IMR-90 (cell line): ENCODE measurements around the gene YJU2. TPM values are rescaled to one million over a fixed set of nuclear protein-coding genes. Genes with fewer than 3 reads are reported as not detected.

Experiments
- ATAC-seq: fragments of 200-7000 bp; cut with Tn5 transposase; 2 replicates; pipeline ENCODE4 v1.9.1; 2020; ENCODE audit warnings: low read depth, mild to moderate bottlenecking, moderate library complexity
- BruUV-seq: library from RNA; stranded (reverse); fragments of 400-500 nt; replicated peaks from 2 replicates; lab custom pipeline; 2021; lab: Mats Ljungman, UMichigan
- CTCF ChIA-PET: fragments of 300-600 bp; formaldehyde crosslinking; extraction: SDS; loops from one replicate; lab custom pipeline; 2021; ENCODE audit warnings: antibody characterized with exemption; lab: Yijun Ruan, JAX
- POLR2A ChIA-PET: fragments of 300-600 bp; sonication (Branson Sonifier 250); formaldehyde crosslinking; loops from one replicate; lab custom pipeline; 2022; ENCODE audit warnings: antibody characterized with exemption; ENCODE audit not compliant: unreplicated experiment; lab: Charles Lee
- DNase-seq: peaks from one replicate; pipeline ENCODE4 v3.0.0; 2013
- H2AFZ ChIP-seq: replicated peaks from 2 replicates; pipeline ENCODE3; 2013; ENCODE audit warnings: low read length, mild to moderate bottlenecking; ENCODE audit not compliant: poor library complexity
- H2AK5ac ChIP-seq: 2 replicates; pipeline ENCODE4 v1.6.1; 2013; ENCODE audit warnings: low read depth, low read length, inconsistent platforms
- H2AK9ac ChIP-seq: replicated peaks from 2 replicates; pipeline ENCODE3; 2013; ENCODE audit warnings: mild to moderate bottlenecking, low read depth, low read length, moderate library complexity; ENCODE audit not compliant: poor library complexity
- H2BK120ac ChIP-seq: 2 replicates; pipeline ENCODE4 v1.6.1; 2013; ENCODE audit warnings: low read depth, low read length, inconsistent platforms
- H2BK15ac ChIP-seq: 3 replicates; pipeline ENCODE4 v1.6.1; 2013; ENCODE audit warnings: low read depth, low read length, inconsistent platforms
- H2BK20ac ChIP-seq: 2 replicates; pipeline ENCODE4 v1.6.1; 2013; ENCODE audit warnings: low read depth, mild to moderate bottlenecking, inconsistent platforms, low read length, moderate library complexity
- H2BK5ac ChIP-seq: 2 replicates; pipeline ENCODE4 v1.6.1; 2013; ENCODE audit warnings: mild to moderate bottlenecking, low read depth, low read length, inconsistent platforms; ENCODE audit not compliant: poor library complexity, severe bottlenecking
- H3K14ac ChIP-seq: replicated peaks from 2 replicates; pipeline ENCODE4 v1.6.1; 2013; ENCODE audit warnings: low read depth, low read length, inconsistent platforms
- H3K18ac ChIP-seq: 2 replicates; pipeline ENCODE4 v1.6.1; 2013; ENCODE audit warnings: low read depth, low read length, control low read depth
- H3K23ac ChIP-seq: 2 replicates; pipeline ENCODE4 v1.6.1; 2013; ENCODE audit warnings: low read depth, low read length, inconsistent platforms
- H3K27ac ChIP-seq: 2 replicates; pipeline ENCODE4 v1.5.1; 2013; ENCODE audit warnings: mild to moderate bottlenecking, control low read depth, low read length; ENCODE audit not compliant: insufficient read depth
- H3K27me3 ChIP-seq: 2 replicates; pipeline ENCODE4 v1.6.1; 2013; ENCODE audit warnings: low read length; ENCODE audit not compliant: control insufficient read depth, insufficient read depth
- H3K36me3 ChIP-seq: 2 replicates; pipeline ENCODE4 v1.6.1; 2013; ENCODE audit warnings: low read length, mixed read lengths; ENCODE audit not compliant: control insufficient read depth, insufficient read depth
- H3K4ac ChIP-seq: 2 replicates; pipeline ENCODE4 v1.6.1; 2013; ENCODE audit warnings: low read depth, low read length, inconsistent platforms
- H3K4me1 ChIP-seq: 2 replicates; pipeline ENCODE4 v1.6.1; 2013; ENCODE audit warnings: low read length, mixed read lengths; ENCODE audit not compliant: control insufficient read depth, insufficient read depth
- H3K4me2 ChIP-seq: 2 replicates; pipeline ENCODE4 v1.6.1; 2013; ENCODE audit warnings: low read depth, mild to moderate bottlenecking, control low read depth, low read length, moderate library complexity
- H3K4me3 ChIP-seq: 2 replicates; pipeline ENCODE4 v1.5.1; 2013; ENCODE audit warnings: low read depth, mild to moderate bottlenecking, control low read depth, low read length, moderate library complexity; ENCODE audit not compliant: insufficient read depth
- H3K56ac ChIP-seq: 2 replicates; pipeline ENCODE4 v1.6.1; 2013; ENCODE audit warnings: low read length, inconsistent platforms; ENCODE audit not compliant: insufficient read depth; ENCODE audit errors: extremely low read depth
- H3K79me1 ChIP-seq, 2 experiments: 2 replicates each; pipeline ENCODE4 v1.6.1; 2013; ENCODE audit warnings: low read length in 2 of 2, inconsistent platforms in 1 of 2, low read depth in 1 of 2
- H3K9ac ChIP-seq: 2 replicates; pipeline ENCODE4 v1.6.1; 2013; ENCODE audit warnings: low read depth, low read length, control low read depth
- H3K9me1 ChIP-seq: 2 replicates; pipeline ENCODE4 v1.6.1; 2013; ENCODE audit warnings: low read length, inconsistent platforms; ENCODE audit not compliant: insufficient read depth
- H3K9me3 ChIP-seq: 2 replicates; pipeline ENCODE4 v1.6.1; 2013; ENCODE audit warnings: low read length; ENCODE audit not compliant: control insufficient read depth, insufficient read depth
- H4K20me1 ChIP-seq: 2 replicates; pipeline ENCODE4 v1.6.1; 2013; ENCODE audit warnings: low read length, inconsistent platforms; ENCODE audit not compliant: insufficient read depth
- H4K5ac ChIP-seq: 2 replicates; pipeline ENCODE4 v1.6.1; 2013; ENCODE audit warnings: mild to moderate bottlenecking, low read depth, low read length, control low read depth
- H4K8ac ChIP-seq, 2 experiments: 2 replicates each; pipeline ENCODE4 v1.6.1; 2013; ENCODE audit warnings: low read depth in 2 of 2, low read length in 2 of 2, control low read depth in 1 of 2, inconsistent platforms in 1 of 2
- H4K91ac ChIP-seq: 2 replicates; pipeline ENCODE4 v1.6.1; 2013; ENCODE audit warnings: low read depth, low read length, inconsistent platforms; ENCODE audit not compliant: insufficient read depth
- BHLHE40 ChIP-seq: fragments of 150-350 bp; IDR thresholded peaks from 2 replicates; pipeline ENCODE4 v1.6.1; 2016; ENCODE audit warnings: mild to moderate bottlenecking, low read depth, low read length
- CEBPB ChIP-seq: IDR thresholded peaks from 2 replicates; pipeline ENCODE4 v1.6.1; 2012; ENCODE audit warnings: low read depth, low read length, improper control_type of control experiment
- CHD1 ChIP-seq: IDR thresholded peaks from 2 replicates; pipeline ENCODE4 v1.6.1; 2012; ENCODE audit warnings: low read depth, low read length, improper control_type of control experiment
- CTCF ChIP-seq: conservative IDR thresholded peaks from 2 replicates; pipeline ENCODE4 v1.5.1; 2012; ENCODE audit warnings: mild to moderate bottlenecking, low read depth, low read length, improper control_type of control experiment
- ELK1 ChIP-seq: fragments of 150-350 bp; IDR thresholded peaks from 2 replicates; pipeline ENCODE4 v1.6.1; 2016; ENCODE audit warnings: low read depth, mild to moderate bottlenecking, low read length, moderate library complexity, borderline replicate concordance
- FOS ChIP-seq: fragments of 150-350 bp; IDR thresholded peaks from 2 replicates; pipeline ENCODE4 v1.6.1; 2016; ENCODE audit warnings: low read depth, low read length
- MAZ ChIP-seq: IDR thresholded peaks from 2 replicates; pipeline ENCODE4 v1.6.1; 2012; ENCODE audit warnings: low read depth, mild to moderate bottlenecking, low read length, improper control_type of control experiment, moderate library complexity, borderline replicate concordance
- MXI1 ChIP-seq: IDR thresholded peaks from 2 replicates; pipeline ENCODE4 v1.6.1; 2012; ENCODE audit warnings: low read depth, mild to moderate bottlenecking, low read length, moderate library complexity, borderline replicate concordance
- NFE2L2 ChIP-seq: fragments of 150-350 bp; IDR thresholded peaks from 2 replicates; pipeline ENCODE4 v1.6.1; 2016; ENCODE audit warnings: low read depth, mild to moderate bottlenecking, low read length
- RAD21 ChIP-seq: IDR thresholded peaks from 2 replicates; pipeline ENCODE4 v1.6.1; 2012; ENCODE audit warnings: low read length, improper control_type of control experiment
- RCOR1 ChIP-seq: IDR thresholded peaks from 2 replicates; pipeline ENCODE4 v1.6.1; 2012; ENCODE audit warnings: mild to moderate bottlenecking, low read length, improper control_type of control experiment; ENCODE audit not compliant: insufficient replicate concordance
- WGBS, 2 experiments: methylation state at CpG; one replicate each; pipeline versions ENCODE4 v1.1.5 to v1.1.7; 2013; ENCODE audit warnings: missing lambda C conversion rate in 2 of 2; ENCODE audit not compliant: insufficient read length in 1 of 2; ENCODE audit errors: extremely low coverage in 2 of 2; 5-methylcytosine and 5-hydroxymethylcytosine counted together
- dilution Hi-C: fragments of 300-500 bp; cut with HindIII; formaldehyde crosslinking; loops from one replicate; pipeline ENCODE4 v1.14.3; 2018; ENCODE audit warnings: low sequenced_read_pairs; ENCODE audit not compliant: unreplicated experiment
- in situ Hi-C: fragments of 300-500 bp; cut with MboI; formaldehyde crosslinking; loops from 3 replicates; pipeline ENCODE4 v1.14.3; 2019; ENCODE audit warnings: low sequenced_read_pairs, inconsistent platforms, mixed read lengths
- intact Hi-C: fragments of 100-400 bp; cut with micrococcal nuclease; formaldehyde crosslinking; loops from 2 replicates; pipeline ENCODE4 v1.10.0; 2022
- polyA plus RNA-seq, 3 experiments: library from polyadenylated mRNA; depleted of rRNA; stranded (reverse); fragments of >200 nt; gene quantifications; 2 replicates each; pipeline ENCODE4 v1.2.3, GENCODE V29; 2012; ENCODE audit warnings: low replicate concordance in 1 of 3
- total RNA-seq: library from RNA; depleted of rRNA; stranded (reverse); fragments of >200 nt; gene quantifications from 2 replicates; pipeline ENCODE4 v1.2.3, GENCODE V29; 2012
- TF ChIP-seq, protein P1 (sequence below): fragments of 150-350 bp; IDR thresholded peaks from 2 replicates; pipeline ENCODE4 v1.6.1; 2017; ENCODE audit warnings: mild to moderate bottlenecking, antibody characterized with exemption, low read length, low read depth

Gene YJU2
- total and polyA plus RNA-seq, 2 of the 4 experiments (the other 2 are of a cell fraction), result 15.6 to 18.9 TPM

DNA sequence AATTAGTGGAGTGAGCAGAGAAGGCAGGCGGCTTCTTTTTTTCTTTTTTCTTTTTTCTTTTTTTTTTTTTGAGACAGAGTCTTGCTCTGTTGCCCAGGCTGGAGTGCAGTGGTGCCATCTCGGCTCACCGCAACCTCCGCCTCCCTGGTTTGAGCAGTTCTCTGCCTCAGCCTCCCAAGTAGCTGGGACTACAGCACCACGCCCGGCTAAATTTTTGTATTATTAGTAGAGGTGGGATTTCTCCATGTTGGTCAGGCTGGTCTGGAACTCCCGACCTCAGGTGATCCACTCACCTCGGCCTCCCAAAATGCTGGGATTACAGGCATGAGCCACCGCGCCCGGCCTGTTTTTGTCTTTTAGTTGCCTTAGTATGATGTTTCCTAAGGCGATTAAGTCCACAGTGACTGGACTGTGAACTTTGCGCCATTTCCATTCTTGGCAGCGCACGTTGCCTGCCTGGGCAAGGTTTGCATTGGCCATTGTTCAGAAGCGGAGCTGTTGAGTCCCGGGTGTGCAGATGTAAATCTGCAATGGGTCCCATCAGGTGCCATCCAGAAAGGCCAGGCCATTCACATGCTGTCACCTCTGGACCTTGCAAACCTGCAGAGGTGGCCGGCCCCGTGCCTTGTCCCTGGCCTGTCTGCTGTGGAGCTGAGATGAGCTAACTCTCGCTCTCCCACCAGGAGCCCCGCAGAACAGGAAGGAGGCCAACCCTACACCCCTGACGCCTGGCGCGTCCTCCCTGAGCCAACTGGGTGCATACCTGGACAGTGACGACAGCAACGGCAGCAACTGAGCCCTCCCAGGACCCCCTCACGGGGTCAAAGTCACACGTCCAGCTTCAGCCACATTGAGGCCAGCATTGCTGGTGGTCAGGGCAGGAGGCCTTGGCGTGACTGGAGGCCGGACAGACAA, 21.3 kb downstream of the YJU2 start:
- intact Hi-C loops (loop anchor here (1.0 kb wide), 2 partner anchors 84 to 132 kb away; partner anchors contain the start of gene SH3GL1), in situ Hi-C loops (loop anchor here (5.0 kb wide), 1 partner anchor 84 kb away; no protein-coding TSS in a partner anchor), dilution Hi-C loops (no loop called here)
- peaks cover 21% of the 10 kb centered on the region for H3K36me3 ChIP-seq
- peaks cover 6% of the 10 kb centered on the region; the same call in 1 of the 2 replicates for H4K20me1 ChIP-seq
- no peak overlapping the region for H4K8ac ChIP-seq
- ATAC-seq (no peak), DNase-seq (no peak)
- no peak overlapping the region for H3K23ac ChIP-seq
- H2BK15ac ChIP-seq, result no peak overlapping the region
- peaks cover 2% of the 10 kb centered on the region; the same call in 1 of the 2 replicates for H3K9me3 ChIP-seq
- TF ChIP-seq BHLHE40 (no peak), MXI1 (no peak), RAD21 (no peak), FOS (no peak), NFE2L2 (no peak), ELK1 (no peak), RCOR1 (no peak), CHD1 (no peak), CEBPB (no peak), CTCF (no peak), MAZ (no peak)
- TF ChIP-seq, protein P1, sequence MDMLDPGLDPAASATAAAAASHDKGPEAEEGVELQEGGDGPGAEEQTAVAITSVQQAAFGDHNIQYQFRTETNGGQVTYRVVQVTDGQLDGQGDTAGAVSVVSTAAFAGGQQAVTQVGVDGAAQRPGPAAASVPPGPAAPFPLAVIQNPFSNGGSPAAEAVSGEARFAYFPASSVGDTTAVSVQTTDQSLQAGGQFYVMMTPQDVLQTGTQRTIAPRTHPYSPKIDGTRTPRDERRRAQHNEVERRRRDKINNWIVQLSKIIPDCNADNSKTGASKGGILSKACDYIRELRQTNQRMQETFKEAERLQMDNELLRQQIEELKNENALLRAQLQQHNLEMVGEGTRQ, result no peak
- no peak overlapping the region for H4K91ac ChIP-seq
- no peaks in the 10 kb centered on the region for H3K4me1 ChIP-seq
- no peaks in the 10 kb centered on the region for H3K9me1 ChIP-seq
- H3K9ac ChIP-seq, result no peak overlapping the region
- H3K27ac ChIP-seq, result no peak overlapping the region
- H3K79me1 ChIP-seq, result no peaks in the 10 kb centered on the region
- H2AFZ ChIP-seq, result no peak overlapping the region
- 93% methylated on average over 13 of the region's 30 CpGs; no CpG with 5 or more reads in 1 of the 2 experiments for WGBS, 2 experiments
- H2BK20ac ChIP-seq, result no peak overlapping the region
- H2BK120ac ChIP-seq, result no peak overlapping the region
- no peak overlapping the region for H3K18ac ChIP-seq
- no peak overlapping the region for H3K56ac ChIP-seq
- H3K27me3 ChIP-seq, result no peaks in the 10 kb centered on the region
- H4K5ac ChIP-seq, result no peak overlapping the region
- no peak overlapping the region for H2AK9ac ChIP-seq
- no peak overlapping the region for H2AK5ac ChIP-seq
- H3K14ac ChIP-seq, result no peak overlapping the region
- no peak overlapping the region for H3K4me3 ChIP-seq
- H2BK5ac ChIP-seq, result no peak overlapping the region
- no peak overlapping the region for H3K4ac ChIP-seq
- POLR2A ChIA-PET, result no interaction called here
- CTCF ChIA-PET, result interaction anchor here (0.6 to 2.4 kb wide), 4 partner anchors 13 to 85 kb away, joined by 3 to 11 read pairs (median 6); no protein-coding TSS in a partner anchor
- H3K4me2 ChIP-seq, result no peak overlapping the region
- BruUV-seq, result no TSS peak
